Hematopoietic multipotent progenitor cell treated with erythropoietin and hydrocortisone succinate and interleukin-3 and kit ligand, for 6 days (in vitro differentiated cells): ENCODE results near the gene SFMBT2.

ENCODE experiments used
- DNase-seq: peaks from one replicate; pipeline ENCODE4 v3.0.0-alpha.2; 2015

The SFMBT2 gene

DNA sequence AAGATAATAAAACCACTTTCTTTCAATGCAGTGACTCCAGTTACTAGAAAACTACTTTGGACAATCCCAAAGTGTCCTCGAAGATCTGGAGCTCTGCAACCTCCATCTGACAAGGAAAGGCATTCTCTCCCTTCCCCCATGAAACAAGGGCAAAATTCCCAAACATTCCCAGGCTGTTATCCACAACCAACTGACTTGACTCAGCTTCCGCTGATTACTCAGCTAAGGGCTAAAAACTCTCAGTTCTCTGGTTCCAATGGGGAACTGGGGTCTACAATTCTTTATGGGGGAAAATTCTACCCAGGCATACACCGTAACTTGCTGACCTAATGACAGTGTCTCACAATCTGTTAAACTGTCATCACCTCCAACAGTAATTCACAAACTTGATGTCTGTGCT, 48.4 kb downstream of the SFMBT2 start:
- no peak for DNase-seq

GRCh38 chr10:7361316-7361715, 49.5 kb downstream of the SFMBT2 start:
- DNase-seq, result no peak

- no peak for DNase-seq
Observed at GRCh38 chr10:7359954-7360353, 50.9 kb downstream of the SFMBT2 start.

DNA sequence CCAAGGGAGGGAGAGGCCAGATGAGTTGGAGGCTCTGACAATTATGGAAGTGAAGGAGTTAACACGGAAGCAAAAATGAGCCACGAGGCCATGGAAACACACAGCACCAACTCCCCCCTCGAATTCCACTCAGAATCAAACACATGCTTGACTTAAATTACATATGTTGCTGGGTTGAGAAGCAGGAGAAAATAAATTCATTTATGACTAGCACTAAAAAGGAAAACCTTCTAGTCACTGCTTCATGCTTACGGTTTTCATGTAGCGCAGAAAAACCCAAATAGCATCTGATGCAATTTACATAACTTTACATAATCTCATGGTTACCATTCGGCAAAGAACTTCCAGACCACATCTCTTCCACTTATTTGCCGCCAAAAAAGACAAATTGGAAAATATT, 51.5 kb downstream of the SFMBT2 start:
- DNase-seq, result no peak

- no peak for DNase-seq
Observed at GRCh38 chr10:7357193-7357592, 53.6 kb downstream of the SFMBT2 start.

GRCh38 chr10:7354330-7355047, 56.3 kb downstream of the SFMBT2 start:
- peak; percentile 44 for DNase-seq

DNA sequence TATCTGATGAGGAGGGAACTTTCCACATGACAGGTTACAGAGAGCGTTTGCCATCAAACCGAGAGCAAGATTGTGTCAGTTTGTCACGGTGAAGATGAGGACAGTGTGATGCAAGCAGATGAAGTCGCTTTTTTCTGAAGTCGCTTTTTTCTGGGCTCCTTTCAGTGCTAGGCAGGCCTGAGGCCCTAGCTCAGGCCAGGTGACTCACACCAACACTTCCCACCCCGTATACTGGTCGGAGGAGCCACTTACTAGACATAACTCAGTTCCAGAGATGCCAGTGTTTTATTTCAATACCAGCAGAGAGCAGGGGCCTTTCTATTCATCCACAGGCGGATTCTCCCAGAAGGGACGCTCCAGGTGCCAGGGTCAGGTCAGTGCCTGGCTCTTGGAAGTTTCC, 58.9 kb downstream of the SFMBT2 start:
- no peak for DNase-seq

GRCh38 chr10:7350541-7351195, 60.2 kb downstream of the SFMBT2 start:
- DNase-seq, result no peak

DNA sequence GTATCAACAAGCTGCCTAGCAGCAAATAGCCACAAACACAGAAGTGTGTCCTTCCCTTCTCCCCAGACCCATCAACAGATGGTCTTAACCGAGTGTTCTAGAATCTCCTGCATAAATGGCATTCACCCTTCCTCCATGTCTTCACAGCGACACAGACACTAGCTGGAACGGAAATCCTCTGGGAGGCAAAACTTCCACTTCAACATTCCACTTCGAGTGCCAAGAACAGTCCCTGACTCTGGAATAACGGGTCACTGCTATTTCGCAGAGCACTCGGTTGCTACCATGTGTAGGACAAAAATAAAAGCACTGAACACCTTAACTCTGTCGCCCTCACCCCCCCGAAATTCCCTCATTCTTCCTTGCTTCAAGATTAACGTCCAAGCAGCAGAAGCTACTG, 65.1 kb downstream of the SFMBT2 start:
- DNase-seq, result no peak

DNA sequence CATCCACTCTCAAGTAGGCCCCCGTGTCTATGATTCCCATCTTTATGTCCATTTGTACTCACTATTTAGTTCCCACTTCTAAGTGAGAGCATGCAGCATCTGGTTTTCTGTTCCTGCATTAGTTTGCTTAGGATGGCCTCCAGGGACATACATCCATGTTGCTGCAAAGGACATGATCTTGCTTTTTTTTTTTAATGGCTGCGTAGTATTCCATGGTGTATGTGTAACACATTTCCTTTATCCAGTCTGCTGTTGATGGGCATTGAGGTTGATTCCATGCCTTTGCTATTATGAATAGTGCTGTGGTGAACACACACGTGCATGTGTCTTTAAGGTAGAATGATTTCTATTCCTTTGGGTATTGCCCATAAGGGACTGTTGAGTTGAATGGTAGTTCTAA, 67.8 kb downstream of the SFMBT2 start:
- DNase-seq, result no peak

GRCh38 chr10:7340179-7340874, 70.5 kb downstream of the SFMBT2 start:
- no peak for DNase-seq

GRCh38 chr10:7339510-7339909, 71.3 kb downstream of the SFMBT2 start:
- DNase-seq, result no peak

- no peak for DNase-seq
Observed at GRCh38 chr10:7338469-7338868, 72.4 kb downstream of the SFMBT2 start.

DNA sequence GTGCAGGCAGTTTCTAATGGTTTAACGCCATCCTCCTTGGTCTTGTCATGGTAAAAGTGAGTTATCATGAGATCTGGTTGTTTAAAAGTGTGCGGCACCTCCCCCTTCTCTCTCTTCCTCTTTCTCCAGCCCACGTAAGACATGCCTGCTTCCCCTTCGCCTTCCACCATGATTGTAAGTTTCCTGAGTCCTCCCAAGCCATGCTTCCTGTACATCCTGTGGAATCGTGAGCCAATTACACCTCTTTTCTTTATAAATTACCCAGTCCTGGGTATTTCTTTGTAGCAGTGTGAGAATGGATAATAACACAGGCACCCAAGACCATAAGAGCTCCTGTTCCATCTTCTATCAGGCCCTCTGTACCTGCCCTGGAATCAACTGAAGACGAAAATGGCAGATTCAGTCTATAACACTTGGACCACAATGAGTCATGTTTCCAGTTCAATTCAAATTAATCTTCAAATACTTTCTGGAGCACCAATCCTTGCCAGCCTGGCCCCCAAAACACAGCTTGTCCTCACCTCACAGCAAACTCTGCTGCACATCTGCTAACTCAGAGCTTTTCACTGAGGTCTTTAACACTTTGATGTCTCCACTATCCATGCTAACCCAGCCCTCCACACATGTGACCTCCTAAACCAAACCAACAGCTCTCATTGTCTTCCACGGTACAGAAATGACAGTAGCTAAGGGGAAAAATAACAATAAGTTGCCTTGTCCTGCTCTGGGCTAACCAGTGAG, 73.2 kb downstream of the SFMBT2 start:
- peak; percentile 41 for DNase-seq

- DNase-seq, result no peak
Observed at GRCh38 chr10:7335977-7336376, 74.9 kb downstream of the SFMBT2 start.

GRCh38 chr10:7334642-7334964, 76.2 kb downstream of the SFMBT2 start:
- no peak for DNase-seq

DNA sequence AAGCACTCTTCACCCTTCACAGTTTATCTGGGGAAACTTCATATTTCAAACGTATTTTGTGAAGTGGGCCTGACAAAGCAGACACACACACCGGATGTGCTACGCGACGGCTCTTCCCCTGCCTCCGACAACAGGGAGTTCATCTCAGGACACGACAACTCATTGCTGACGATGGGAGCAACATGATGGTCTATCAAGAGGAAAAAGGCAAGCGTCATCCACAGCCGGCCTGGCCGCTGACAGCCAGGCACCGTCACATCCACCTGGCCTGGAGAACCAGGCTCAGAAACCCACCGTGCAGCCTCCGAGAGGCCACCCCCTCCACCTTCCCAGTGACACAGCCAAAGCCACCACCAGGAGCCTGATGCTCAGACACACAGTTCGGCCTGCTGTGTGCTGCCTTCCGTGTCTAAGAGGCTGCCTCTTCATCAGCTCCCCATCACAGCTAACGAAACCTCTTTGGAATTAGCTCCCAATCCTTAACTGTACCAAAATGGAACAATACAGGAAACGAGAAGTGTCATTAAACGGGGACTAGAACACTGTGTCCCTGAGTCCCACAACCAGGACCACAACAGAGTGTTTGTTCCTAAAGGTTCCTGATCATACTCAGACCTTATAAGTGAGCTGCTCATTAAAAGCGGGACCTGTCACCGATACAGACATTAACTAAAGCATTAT, 76.7 kb downstream of the SFMBT2 start:
- DNase-seq, result no peak

- DNase-seq, result no peak
Observed at GRCh38 chr10:7329219-7329618, 81.6 kb downstream of the SFMBT2 start.

DNA sequence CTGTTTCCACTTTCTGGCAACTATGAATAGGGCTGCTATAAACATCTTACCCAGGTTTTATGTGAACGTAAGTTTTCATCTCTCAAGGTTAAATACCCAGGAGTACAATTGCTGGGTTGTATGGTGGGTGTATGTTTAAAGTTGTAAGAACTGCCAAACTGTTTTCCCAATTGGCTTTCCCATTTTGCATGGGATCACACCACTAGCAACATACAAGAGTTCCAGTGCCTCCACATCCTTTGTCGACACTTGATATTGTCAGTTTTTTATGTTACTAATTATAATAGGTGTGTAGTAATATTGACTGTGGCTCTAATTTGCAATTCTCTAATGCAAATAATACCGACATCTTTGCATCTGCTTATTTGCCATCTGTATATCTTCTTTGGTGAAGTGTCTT, 82.9 kb downstream of the SFMBT2 start:
- DNase-seq, result no peak

GRCh38 chr10:7322623-7323022, 88.2 kb downstream of the SFMBT2 start:
- DNase-seq, result no peak

- DNase-seq, result no peak
Observed at GRCh38 chr10:7320072-7320471, 90.8 kb downstream of the SFMBT2 start.

GRCh38 chr10:7319632-7320031, 91.2 kb downstream of the SFMBT2 start:
- DNase-seq, result no peak

GRCh38 chr10:7318836-7319235, 92.0 kb downstream of the SFMBT2 start:
- DNase-seq, result no peak
